Activated CD4-positive, alpha-beta T cell treated with anti-CD3 and anti-CD28 coated beads, Interleukin-2, amount 50 U/mL, for 48 hours (primary cell): Measurements from ENCODE around the gene XKR7.
A peak's percentile ranks its signal among the peaks of the same experiment; 100 is the strongest.

Experiments used
- DNase-seq, 2 experiments: peaks; one replicate each; pipeline ENCODE4 v3.0.0-alpha.2; 2020

XKR7 gene

DNA sequence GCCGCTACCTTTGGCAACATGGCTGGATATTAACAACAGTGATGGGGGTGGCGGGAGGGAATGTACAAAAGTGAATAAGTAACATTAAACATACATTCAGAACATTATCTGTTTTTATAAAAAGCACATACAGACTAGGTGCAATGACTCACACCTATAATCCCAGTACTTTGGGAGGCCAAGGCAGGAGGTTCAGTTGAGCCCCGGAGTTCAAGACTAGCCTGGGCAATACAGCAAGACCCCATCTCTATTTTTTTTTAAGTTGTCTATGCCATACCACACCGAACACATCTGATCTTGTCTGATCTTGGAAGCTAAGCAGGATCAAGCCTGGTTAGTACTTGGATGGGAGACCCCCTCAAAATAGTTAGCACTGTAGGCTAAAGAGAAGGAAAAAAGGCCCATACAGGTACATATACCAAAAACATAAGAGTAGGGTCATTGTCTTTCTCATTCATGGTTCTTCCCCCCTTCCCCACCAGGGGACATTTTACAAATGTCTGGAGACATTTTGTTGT, 82.4 kb downstream of the XKR7 start:
- DNase-seq = no peak

DNA sequence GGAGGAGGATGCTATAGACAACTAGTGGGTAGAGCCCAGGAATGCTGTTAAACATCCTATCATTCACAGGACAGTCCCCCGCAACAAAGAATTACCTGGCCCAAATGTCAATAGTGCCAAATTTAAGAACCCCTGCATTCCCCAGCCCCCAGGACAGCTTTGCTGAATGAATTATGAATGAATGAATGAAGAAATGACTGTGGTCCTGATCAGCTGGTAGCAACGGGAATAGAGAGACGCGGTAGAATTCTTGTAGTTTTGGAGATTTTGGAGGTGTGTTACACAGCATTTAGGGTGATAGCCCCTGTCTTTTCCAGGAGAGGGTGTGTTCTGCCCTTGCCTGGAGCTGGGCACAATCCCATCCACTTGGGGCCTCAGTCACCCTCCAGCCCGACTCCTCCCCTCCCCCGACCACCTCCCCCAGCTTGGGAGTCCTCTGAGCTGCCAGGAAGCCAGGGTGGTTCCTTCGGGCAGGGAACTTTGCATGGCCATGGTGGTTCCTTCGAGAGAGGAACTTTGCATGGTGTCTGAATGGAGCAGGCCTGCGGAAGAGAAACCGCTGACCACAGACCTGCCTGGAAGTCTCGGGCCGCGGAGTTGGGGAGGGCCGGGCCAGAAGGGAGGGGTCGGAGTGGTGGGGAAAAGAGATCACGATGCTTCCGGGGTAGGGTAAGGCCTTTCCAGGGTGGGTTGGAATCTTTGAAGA, 83.1 kb downstream of the XKR7 start:
- DNase-seq = peak in 1 of 2 experiments; percentile 14

DNA sequence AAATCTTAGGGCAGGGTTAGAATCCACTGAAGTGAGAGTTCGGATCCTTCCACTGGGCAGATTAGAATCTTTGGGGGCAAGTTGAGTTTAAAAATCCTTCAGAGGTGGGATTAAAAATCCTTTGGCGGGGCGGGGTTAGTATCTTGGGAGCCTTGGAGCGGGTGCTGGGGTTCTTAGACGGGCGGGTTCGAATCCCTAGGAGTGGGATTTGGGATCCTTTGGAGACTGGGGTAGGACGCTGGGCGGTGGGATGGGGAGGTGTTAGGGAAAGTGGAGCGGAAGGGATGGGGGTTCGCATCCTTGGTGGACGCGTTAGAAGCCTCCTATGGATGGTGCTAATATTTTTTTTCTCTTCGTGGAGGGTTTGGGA, 83.8 kb downstream of the XKR7 start:
- DNase-seq = no peak

DNA sequence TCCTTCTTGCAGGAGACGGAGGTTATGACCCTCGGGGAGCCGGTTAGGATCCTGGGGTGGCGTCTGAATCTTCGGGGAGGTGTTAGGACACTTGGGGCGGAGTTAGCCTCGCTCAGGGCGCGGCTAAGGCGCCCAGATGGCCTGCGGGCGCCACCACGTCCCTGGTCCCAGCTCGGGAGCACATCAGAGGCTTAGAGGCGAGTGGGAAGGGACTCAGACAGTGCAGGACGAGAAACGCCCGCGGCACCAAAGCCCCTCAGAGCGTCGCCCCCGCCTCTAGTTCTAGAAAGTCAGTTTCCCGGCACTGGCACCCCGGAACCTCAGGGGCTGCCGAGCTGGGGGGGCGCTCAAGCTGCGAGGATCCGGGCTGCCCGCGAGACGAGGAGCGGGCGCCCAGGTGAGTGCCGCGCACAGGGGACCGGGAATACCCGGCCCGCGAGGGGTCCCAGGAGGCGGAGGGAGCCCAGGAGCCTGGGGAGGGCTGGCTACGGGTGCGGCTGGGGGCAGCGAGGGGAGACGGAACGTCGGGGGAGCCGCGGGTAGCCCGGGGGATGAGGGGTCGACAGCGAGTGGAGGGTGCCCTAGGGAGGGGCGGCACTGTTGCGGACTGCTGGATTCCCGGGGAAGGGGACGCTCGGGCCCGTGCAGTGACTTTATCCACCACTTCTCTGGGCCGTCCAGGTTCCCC, 84.3 kb downstream of the XKR7 start, which contains the start of gene HCK:
Gene HCK (plus strand): TSS at position 153 of the 688 bp plus-strand sequence.
- DNase-seq = peak in 1 of 2 experiments; percentile 16

DNA sequence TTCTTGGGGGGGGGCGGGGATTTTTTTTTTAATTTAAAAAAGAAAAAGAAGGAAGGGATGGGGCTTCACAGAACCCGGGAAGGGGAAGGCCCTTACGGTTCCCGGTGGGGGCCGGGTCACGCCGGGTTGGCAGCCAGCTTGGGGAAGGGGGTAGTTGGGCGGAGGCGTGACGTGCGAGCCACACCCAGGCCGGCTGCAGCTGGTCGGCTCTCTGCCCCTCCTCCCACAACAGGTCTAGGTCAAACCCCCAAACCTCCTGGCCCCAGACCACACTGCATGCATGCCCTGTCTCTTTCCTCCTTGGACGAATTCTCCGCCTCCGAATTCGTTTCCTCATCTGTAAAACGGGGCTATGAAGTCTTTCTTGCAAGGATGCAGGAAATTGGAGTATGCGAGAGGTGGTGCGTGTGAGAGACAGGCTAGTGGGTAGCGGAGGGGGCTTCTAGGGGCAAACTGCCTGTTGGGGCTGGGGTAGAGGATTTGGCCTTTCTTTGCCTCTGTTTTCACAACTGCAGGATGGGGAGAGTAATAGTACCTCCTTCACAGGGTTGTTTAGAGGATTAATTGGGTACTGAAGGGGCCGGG, 84.9 kb downstream of the XKR7 start:
- no peak for DNase-seq
